Mesodermal cell (in vitro differentiated cells): ENCODE measurements around the gene TBC1D22A.

Experiments used
- H3K27ac ChIP-seq: 2 replicates; pipeline ENCODE4 v1.7.0; 2013; ENCODE audit warnings: mild to moderate bottlenecking, low read depth, low read length, moderate library complexity; ENCODE audit not compliant: severe bottlenecking
- H3K36me3 ChIP-seq: 2 replicates; pipeline ENCODE4 v1.7.1; 2013; ENCODE audit warnings: mild to moderate bottlenecking, low read length, moderate library complexity; ENCODE audit not compliant: control insufficient read depth, insufficient read depth
- H3K4me1 ChIP-seq: one replicate; pipeline ENCODE4 v1.7.1; 2013; ENCODE audit warnings: mild to moderate bottlenecking, low read length; ENCODE audit not compliant: insufficient read depth, control insufficient read depth, poor library complexity, severe bottlenecking
- H3K4me3 ChIP-seq: 2 replicates; pipeline ENCODE4 v1.7.0; 2013; ENCODE audit warnings: low read length, control low read depth, mild to moderate bottlenecking; ENCODE audit not compliant: insufficient read depth, poor library complexity, severe bottlenecking; ENCODE audit errors: extremely low read depth
- H3K9me3 ChIP-seq: 2 replicates; pipeline ENCODE4 v1.7.1; 2013; ENCODE audit warnings: mild to moderate bottlenecking, low read length, moderate library complexity; ENCODE audit not compliant: control insufficient read depth
- WGBS, 2 experiments: methylation state at CpG; one replicate each; pipeline ENCODE4 v1.1.5; 2013; ENCODE audit warnings: missing lambda C conversion rate in 2 of 2; ENCODE audit not compliant: insufficient coverage in 2 of 2; 5-methylcytosine and 5-hydroxymethylcytosine counted together

Gene TBC1D22A

DNA sequence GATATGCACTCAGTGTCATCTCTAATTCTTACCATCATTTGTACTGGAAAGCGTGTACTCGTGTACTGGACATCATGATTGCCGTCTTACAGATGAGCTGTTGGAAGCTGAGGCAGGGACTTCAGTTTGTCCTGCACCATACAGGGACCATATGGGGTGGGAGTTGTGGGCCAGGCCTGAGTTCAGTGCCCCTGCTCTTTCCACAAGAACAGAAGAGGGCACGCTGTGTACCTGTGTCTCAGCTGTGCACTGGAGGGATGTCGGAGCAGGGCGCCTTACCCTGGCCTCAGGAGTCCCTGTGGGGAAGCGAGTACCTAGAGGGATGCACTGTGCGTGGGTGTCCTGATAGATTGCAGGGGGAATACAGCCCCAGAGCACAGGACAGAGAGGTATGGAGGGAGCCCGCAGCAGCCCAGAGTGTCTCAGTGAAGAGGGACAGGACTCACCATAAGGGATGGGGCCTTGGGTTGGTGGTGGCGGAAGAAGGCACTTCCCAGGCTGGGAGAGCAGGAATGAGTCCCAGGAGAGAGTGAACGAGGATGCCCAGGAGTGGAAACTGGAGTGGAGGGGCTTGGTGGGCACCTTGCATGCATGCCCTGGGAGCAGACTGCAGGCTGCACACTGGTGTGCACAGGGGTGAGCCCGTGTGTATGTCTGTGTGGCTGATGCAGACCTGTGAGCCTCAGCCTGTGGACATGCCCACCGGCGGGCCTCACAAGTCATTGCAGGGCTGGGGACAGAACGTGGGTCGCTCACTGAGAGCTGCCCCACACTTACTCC, 329.7 kb downstream of the TBC1D22A start:
- no peaks in the 10 kb centered on the region for H3K4me1 ChIP-seq
- H3K9me3 ChIP-seq, result peaks cover 11% of the 10 kb centered on the region
- H3K4me3 ChIP-seq, result no peak overlapping the region
- peaks cover 3% of the 10 kb centered on the region for H3K36me3 ChIP-seq
- H3K27ac ChIP-seq, result no peak overlapping the region
- WGBS, 2 experiments, result 94 to 97% methylated on average over 14 to 16 of the region's 16 CpGs

DNA sequence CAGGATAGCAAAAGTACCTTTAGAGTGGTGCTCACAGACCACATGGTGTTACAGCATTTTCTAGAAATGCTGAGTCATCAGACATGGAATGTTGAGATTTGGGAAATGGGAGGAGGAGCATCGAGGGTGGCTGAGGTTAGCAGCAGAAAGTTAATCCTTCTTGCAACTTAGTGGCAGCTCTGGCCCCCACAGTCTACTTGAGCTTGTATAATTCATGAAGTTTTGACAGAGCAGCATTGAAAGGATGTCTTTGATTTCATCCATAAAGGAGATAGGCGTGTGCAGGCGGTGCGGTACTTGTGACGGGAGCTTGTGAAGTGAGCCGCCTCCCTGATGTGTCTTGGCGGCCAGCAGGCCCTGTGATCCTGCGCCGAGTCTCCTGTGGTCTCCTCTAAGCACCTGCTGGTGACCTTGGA, 330.5 kb downstream of the TBC1D22A start:
- Histone ChIP-seq H3K9me3 (peaks cover 11% of the 10 kb centered on the region), H3K4me3 (no peak overlapping the region), H3K4me1 (no peaks in the 10 kb centered on the region), H3K27ac (no peak overlapping the region), H3K36me3 (peaks cover 3% of the 10 kb centered on the region)
- 87 to 93% methylated on average over 8 to 9 of the region's 9 CpGs for WGBS, 2 experiments

DNA sequence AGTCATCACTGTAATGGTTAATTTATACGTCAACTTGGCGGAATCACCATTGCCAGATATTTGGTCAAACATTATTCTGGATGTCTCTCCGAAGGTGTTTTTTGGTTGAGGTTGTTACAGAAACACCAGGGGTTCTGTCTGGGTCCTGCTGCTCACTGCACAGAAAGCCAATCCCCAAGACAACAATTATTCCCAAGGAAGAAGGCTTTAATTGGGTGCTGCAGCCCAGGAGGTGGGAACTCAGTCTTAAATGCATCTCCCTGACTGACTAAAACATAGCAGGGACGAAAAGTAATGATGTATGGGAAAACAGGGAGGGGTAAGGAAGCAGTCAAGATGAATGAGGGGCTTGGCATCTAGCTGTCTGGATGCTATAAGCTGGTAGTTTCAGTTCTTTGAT, 331.3 kb downstream of the TBC1D22A start:
- H3K27ac ChIP-seq, result no peak overlapping the region
- H3K4me3 ChIP-seq, result no peak overlapping the region
- H3K4me1 ChIP-seq, result no peaks in the 10 kb centered on the region
- H3K36me3 ChIP-seq, result peaks cover 3% of the 10 kb centered on the region
- 96 to 97% methylated on average over 4 of the region's 4 CpGs for WGBS, 2 experiments
- peaks cover 11% of the 10 kb centered on the region for H3K9me3 ChIP-seq

DNA sequence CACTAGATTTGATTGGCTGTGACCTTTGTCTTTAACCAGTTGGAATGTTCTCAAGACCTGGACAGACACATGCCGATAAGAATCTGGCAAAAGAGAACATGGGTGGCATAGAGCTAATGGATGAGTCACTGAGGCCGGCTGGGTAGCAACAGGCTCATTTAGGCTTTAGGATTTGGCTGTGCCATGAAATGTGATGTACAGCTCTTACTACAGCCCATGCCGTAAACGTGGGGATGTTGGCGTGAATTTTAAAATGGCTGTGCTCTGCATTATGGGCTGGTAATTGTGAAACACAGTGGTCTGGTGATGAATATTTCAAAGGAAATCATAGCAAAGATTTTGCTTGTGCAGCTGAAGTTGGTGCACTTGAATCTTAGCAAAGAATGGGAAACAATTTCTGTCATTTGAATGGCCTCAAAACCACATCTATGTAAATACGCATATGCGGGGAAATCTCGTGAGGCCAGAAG, 332.4 kb downstream of the TBC1D22A start:
- Histone ChIP-seq H3K4me1 (no peaks in the 10 kb centered on the region), H3K4me3 (no peak overlapping the region), H3K36me3 (peaks cover 3% of the 10 kb centered on the region), H3K27ac (no peak overlapping the region), H3K9me3 (peaks cover 11% of the 10 kb centered on the region)
- 96 to 100% methylated on average over 3 to 5 of the region's 8 CpGs for WGBS, 2 experiments

DNA sequence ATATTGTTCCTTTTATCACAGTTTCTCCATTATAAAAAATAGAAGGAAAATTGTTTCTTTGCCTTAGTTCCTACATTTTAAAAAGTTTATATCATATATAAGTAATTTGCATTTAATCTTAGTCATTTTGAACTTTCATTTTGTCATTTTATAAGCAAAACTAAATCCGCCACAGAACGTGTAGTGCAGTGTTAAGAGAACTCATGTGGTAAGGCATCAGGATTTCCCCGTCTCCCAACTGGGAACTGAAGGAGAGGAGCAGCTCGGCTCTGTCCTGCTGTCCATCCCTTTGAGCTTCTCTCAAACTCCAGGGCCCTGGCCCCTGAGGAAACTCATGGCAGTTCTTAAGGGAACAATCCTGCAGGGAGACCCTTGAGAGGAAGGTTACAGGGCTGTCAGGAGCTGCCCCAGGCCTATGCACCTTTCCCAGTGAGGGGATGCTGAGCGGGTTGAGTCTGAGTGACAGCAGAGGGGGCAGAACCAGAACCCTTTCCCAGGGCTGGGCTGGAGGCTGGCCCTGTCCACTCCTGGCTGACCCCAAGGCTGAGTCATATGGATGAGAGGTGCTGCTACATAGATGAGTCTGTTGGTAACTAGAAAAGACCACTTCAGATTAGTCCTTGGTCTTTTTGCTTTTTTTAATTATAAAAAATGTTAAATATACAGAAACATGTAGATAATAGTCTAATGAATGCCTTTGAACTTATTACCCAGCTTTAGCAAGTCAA, 333.1 kb downstream of the TBC1D22A start:
- WGBS, 2 experiments, result 79 to 91% methylated on average over 3 to 4 of the region's 5 CpGs
- H3K27ac ChIP-seq, result peak overlapping the region; percentile 16
- H3K4me3 ChIP-seq, result no peak overlapping the region
- H3K4me1 ChIP-seq, result no peaks in the 10 kb centered on the region
- H3K36me3 ChIP-seq, result peaks cover 3% of the 10 kb centered on the region
- H3K9me3 ChIP-seq, result peaks cover 11% of the 10 kb centered on the region

DNA sequence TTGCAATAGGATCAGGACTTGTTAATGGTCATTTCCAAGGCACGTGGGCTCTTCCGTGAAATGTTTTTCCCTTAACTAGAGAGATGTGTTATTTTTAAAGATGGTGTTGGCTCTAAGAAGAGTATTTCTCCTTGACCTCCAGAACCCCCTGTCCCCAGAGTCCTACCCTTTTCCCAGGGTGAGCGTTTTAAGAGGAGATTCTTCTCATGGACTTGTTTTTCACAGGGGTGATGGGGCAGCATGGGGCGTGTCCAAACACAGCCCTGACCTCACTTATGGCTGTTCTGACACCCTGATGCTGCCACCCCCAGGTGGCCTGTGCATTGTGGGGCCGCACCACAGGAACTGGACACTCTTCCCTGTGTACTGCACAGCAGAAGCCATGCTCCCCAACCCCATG, 335.7 kb downstream of the TBC1D22A start:
- 100% methylated on average over 2 to 4 of the region's 5 CpGs for WGBS, 2 experiments
- H3K4me3 ChIP-seq, result no peak overlapping the region
- peaks cover 2% of the 10 kb centered on the region for H3K36me3 ChIP-seq
- H3K4me1 ChIP-seq, result peaks cover 5% of the 10 kb centered on the region
- no peak overlapping the region for H3K27ac ChIP-seq
- H3K9me3 ChIP-seq, result peaks cover 8% of the 10 kb centered on the region

DNA sequence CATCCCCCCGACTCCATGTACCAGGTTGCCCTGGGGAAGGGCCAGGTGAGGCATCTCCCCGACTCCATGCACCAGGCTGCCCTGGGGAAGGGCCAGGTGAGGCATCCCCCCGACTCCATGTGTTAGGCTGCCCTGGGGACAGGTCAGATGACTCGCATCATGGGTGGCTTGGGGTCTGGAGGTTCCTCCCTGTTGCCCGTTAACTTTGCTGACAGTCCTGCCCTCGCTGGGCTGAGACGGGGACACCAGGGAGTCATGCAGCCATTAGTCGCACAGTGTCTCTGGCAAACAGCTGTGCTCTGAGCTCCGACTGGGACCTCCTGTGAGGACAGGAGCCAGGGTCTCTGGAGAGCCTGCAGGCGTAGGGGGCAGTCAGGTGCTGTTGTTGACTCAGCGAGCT, 336.1 kb downstream of the TBC1D22A start:
- H3K36me3 ChIP-seq, result no peaks in the 10 kb centered on the region
- peaks cover 5% of the 10 kb centered on the region for H3K4me1 ChIP-seq
- peaks cover 4% of the 10 kb centered on the region for H3K9me3 ChIP-seq
- WGBS, 2 experiments, result 88 to 99% methylated on average over 11 of the region's 11 CpGs
- no peak overlapping the region for H3K4me3 ChIP-seq
- H3K27ac ChIP-seq, result no peak overlapping the region

DNA sequence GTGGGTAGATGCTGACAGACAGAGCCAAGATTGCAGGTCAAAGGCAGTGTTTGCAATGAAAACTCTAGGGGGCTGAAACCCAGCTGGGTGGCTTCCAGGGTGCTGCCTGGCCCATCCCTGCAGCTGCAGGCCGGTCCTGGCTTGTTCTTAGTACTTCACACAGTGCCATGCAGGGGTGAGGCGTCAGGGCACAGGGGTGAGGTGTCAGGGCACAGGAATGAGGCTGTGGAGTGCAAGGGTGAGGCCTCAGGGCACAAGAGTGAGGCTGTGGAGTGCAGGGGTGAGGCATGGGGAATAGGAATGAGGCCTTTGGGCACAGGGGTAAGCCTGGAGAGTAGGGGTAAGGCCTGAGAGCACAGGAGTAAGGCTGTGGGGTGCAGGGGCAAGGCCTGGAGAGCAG, 337.6 kb downstream of the TBC1D22A start:
- no peak overlapping the region for H3K4me3 ChIP-seq
- H3K27ac ChIP-seq, result no peak overlapping the region
- peaks cover 5% of the 10 kb centered on the region for H3K4me1 ChIP-seq
- no peaks in the 10 kb centered on the region for H3K36me3 ChIP-seq
- WGBS, 2 experiments, result 100% methylated on average over 2 of the region's 2 CpGs
- no peaks in the 10 kb centered on the region for H3K9me3 ChIP-seq

DNA sequence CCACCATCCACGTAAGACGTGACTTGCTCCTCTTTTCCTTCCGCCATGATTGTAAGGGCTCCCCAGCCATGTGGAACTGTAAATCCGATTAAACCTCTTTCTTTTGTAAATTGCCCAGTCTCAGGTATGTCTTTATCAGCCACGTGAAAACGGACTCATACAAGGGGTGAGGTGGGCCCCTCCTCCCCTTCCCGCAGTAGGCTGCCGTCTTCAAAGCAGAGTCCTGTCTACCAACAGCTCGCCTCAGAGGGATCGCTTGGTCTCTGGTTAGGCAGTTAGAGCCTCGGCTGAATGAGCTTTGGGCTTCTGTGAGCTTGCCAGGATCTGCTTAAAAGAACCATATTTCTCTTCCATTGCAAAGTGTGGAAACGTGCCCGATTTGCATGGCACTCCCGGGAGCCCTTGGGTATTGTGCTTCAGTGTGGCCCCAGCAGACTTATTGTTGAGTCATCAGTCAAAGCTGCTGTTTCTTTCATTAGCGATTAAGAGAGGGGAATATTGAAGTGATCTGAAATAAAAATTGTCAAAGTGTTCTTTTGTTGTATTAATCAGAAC, 338.3 kb downstream of the TBC1D22A start:
- no peaks in the 10 kb centered on the region for H3K9me3 ChIP-seq
- no peak overlapping the region for H3K4me3 ChIP-seq
- WGBS, 2 experiments, result 85 to 88% methylated on average over 14 to 15 of the region's 15 CpGs
- H3K4me1 ChIP-seq, result peaks cover 5% of the 10 kb centered on the region
- H3K27ac ChIP-seq, result no peak overlapping the region
- H3K36me3 ChIP-seq, result no peaks in the 10 kb centered on the region

DNA sequence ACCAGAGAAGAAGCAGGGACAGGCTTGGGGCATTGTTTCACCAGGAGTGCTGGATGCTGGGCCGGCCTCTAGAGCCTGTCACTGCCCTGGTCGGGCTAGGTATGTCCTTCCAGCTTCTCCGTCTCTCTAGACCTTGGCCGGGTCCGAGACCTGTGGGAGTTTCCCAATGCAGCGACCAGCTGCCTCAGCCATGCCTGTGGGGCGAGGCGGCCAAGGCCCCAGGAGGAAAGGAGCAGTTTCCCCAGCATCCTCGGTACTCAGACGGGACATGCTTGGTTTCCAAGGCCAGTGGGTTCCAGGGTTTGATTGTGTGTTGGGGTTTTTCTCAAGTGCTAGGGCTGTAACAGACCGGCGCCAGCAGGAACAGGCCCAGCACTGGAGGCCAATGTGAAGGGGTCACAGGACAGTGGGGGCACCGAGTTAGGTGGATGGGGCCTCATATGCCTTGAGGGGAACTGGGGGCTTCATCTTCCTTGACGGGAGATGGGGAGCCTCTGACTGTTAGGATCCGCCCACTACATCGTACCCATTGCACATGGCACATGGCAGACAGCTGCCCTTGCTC, 339.0 kb downstream of the TBC1D22A start:
- Histone ChIP-seq H3K4me3 (no peak overlapping the region), H3K9me3 (no peaks in the 10 kb centered on the region), H3K36me3 (no peaks in the 10 kb centered on the region), H3K27ac (no peak overlapping the region), H3K4me1 (peaks cover 5% of the 10 kb centered on the region)
- WGBS, 2 experiments, result 95 to 98% methylated on average over 15 to 16 of the region's 16 CpGs
